ENCODE measurements around the gene PGP.
A peak's percentile ranks its signal among the peaks of the same experiment; 100 is the strongest.

Gene PGP

DNA sequence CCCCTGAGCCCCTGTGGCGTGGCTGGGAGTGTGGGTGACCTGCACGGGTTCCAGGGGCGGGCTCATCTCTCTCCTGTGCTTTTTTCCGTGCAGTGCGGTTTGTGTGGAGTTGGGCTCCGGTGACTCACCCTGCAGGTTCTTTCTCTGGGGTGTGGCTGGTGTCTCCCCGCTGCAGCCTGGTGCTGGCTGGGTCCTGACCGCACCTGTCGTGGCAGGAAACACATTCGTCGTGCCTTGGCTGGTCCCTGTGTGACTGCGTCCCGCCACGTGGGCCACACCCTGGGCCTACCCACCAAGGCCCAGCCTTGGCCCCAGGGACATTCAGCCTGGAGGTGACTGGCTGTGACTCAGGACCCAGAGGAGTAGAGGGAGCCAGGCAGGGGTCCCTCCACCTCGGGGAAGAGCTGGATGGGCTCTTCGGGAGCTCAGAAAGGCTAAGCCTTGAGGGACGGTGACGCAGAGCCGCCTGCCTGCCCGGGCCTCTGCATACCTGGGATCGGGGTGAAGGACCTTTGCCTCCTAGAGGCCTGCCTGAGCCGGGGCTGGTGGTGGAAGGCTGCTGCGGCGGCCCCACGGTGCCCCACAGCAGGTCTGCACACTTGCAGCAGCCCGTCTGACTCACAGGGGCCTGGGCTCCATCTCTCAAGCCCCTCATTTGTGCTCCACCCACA is 51.3 kb downstream of the PGP start:
- peak; percentile 36 for DNase-seq (ENCODE audit: low spot score)

- no peak for DNase-seq (ENCODE audit: low spot score)
Measured at GRCh38 chr16:2162676-2163118, 51.9 kb downstream of the PGP start.

GRCh38 chr16:2161911-2162310 is 52.7 kb downstream of the PGP start:
- no peak for DNase-seq (ENCODE audit: low spot score)

All from CD4-positive, alpha-beta T cell treated with Interleukin-15 for 4 hours (primary cell).